PFSK-1 (cell line): ENCODE data around the gene GPR142.

Source experiments
- FOXP2 ChIP-seq: optimal IDR thresholded peaks from 2 replicates; pipeline ENCODE3; 2011; ENCODE audit warnings: borderline replicate concordance, control low read depth, inconsistent platforms; ENCODE audit not compliant: insufficient read depth; ENCODE audit errors: extremely low read length, extremely low read depth
- POLR2AphosphoS5 ChIP-seq: IDR thresholded peaks from 2 replicates; pipeline ENCODE4 v1.6.1; 2012; ENCODE audit warnings: low read depth, mild to moderate bottlenecking, control low read depth, low read length, moderate library complexity
- SIN3A ChIP-seq: IDR thresholded peaks from 2 replicates; pipeline ENCODE4 v1.6.1; 2012; ENCODE audit warnings: mild to moderate bottlenecking, low read length, moderate library complexity, borderline replicate concordance; ENCODE audit not compliant: insufficient read depth
- TAF1 ChIP-seq: IDR thresholded peaks from 2 replicates; pipeline ENCODE4 v1.6.1; 2012; ENCODE audit warnings: low read length, control low read depth, borderline replicate concordance; ENCODE audit not compliant: insufficient read depth
- TF ChIP-seq, protein P1 (sequence below), 2 experiments: IDR thresholded peaks; 2 replicates each; pipeline versions ENCODE4 v1.6.1 to v1.8.0; 2011 to 2012; ENCODE audit warnings: low read depth in 2 of 2, low read length in 2 of 2, control low read depth in 1 of 2, inconsistent platforms in 1 of 2, mild to moderate bottlenecking in 1 of 2, moderate library complexity in 1 of 2; ENCODE audit not compliant: insufficient read depth in 1 of 2

GPR142 gene

DNA sequence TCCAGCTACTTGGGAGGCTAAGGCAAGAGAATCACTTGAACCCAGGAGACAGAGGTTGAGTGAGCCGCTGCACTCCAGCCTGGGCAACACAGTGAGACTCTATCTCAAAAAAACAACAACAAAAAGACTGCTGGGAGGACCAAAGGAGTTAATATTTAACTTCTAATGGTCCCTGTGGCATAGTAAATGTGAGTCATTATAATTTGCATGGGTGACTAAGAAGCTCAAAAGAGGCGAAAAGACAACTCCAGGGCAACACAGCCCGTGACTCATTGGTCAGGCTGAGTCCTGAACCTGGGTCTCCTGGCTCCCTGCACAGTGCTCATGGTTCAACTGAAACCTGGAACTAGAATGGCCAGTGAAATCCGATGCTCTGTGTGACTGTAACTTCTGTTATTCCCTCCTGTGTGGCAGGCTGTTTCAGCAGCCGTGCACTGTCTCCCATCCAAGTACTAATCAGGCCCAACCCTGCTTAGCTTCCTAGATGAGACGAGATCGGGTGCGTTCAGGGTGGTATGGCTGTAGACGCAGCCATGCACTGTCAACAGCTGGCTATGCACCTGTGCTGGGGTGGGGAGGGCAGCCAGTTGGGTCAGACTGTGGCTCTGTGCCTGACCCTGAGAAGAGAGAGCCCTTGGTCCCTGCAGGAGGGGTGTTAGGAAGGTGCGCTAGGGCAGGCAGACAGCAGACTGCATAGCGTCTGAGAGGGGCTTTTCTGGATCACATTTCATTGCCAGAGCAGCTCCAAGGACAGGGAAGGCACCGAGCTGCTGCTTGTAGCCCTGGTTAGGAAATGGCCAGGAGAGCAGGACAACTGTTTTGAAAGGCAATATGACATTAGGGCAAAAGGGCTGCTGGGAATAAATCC is 50.1 kb downstream of the GPR142 start:
- no peak for TF ChIP-seq SIN3A
- TF ChIP-seq, protein P1, sequence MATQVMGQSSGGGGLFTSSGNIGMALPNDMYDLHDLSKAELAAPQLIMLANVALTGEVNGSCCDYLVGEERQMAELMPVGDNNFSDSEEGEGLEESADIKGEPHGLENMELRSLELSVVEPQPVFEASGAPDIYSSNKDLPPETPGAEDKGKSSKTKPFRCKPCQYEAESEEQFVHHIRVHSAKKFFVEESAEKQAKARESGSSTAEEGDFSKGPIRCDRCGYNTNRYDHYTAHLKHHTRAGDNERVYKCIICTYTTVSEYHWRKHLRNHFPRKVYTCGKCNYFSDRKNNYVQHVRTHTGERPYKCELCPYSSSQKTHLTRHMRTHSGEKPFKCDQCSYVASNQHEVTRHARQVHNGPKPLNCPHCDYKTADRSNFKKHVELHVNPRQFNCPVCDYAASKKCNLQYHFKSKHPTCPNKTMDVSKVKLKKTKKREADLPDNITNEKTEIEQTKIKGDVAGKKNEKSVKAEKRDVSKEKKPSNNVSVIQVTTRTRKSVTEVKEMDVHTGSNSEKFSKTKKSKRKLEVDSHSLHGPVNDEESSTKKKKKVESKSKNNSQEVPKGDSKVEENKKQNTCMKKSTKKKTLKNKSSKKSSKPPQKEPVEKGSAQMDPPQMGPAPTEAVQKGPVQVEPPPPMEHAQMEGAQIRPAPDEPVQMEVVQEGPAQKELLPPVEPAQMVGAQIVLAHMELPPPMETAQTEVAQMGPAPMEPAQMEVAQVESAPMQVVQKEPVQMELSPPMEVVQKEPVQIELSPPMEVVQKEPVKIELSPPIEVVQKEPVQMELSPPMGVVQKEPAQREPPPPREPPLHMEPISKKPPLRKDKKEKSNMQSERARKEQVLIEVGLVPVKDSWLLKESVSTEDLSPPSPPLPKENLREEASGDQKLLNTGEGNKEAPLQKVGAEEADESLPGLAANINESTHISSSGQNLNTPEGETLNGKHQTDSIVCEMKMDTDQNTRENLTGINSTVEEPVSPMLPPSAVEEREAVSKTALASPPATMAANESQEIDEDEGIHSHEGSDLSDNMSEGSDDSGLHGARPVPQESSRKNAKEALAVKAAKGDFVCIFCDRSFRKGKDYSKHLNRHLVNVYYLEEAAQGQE (IDR thresholded peaks at IDR 0.05; ENCODE audit: insufficient read depth in 1 of 2, low read depth in 2 of 2, low read length in 2 of 2): no peak
- no peak for TF ChIP-seq POLR2AphosphoS5
- TF ChIP-seq FOXP2: no peak
- no peak for TF ChIP-seq TAF1

DNA sequence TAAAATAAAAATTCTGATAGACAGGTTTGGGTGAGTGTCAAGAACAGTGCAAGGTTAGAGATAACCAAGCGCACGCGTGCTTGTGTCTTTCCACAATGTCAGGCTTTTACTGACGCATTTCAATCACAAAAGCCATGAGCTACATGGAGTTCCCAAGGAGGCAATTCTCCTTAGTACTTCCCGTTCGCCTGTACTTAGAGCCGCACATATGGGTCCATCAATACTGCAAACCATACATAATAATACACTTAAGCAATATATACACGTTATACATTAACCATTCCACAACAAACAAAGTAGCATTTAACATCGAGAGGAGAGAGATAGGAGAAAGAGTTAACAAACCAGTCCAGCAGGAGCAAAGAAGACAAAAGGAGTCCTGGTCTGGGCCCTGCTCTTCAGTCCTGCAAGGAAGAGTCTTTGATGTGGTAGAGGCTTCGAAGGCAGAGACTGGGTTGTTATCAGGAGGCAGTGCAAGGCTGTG is 52.7 kb downstream of the GPR142 start:
- TF ChIP-seq POLR2AphosphoS5: no peak
- no peak for TF ChIP-seq TAF1
- no peak for TF ChIP-seq SIN3A
